H1 (cell line): ENCODE data around the gene TSPEAR. TPM values are rescaled to one million over a fixed set of nuclear protein-coding genes. Genes with fewer than 3 reads are reported as not detected.

Source experiments
- ASH2L ChIP-seq: fragments of 200-600, 300-600 bp; sonication (generic); IDR thresholded peaks from one replicate; pipeline ENCODE4 v1.7.1; 2017; ENCODE audit warnings: low read length
- ATF2 ChIP-seq: IDR thresholded peaks from 2 replicates; pipeline ENCODE4 v1.6.1; 2012; ENCODE audit warnings: low read length, inconsistent platforms
- NANOG ChIP-seq: IDR thresholded peaks from 2 replicates; pipeline ENCODE4 v1.6.1; 2011; ENCODE audit warnings: low read length, low read depth, mild to moderate bottlenecking, inconsistent platforms; ENCODE audit not compliant: insufficient read depth, poor library complexity, severe bottlenecking
- POU5F1 ChIP-seq: IDR thresholded peaks from 2 replicates; pipeline ENCODE4 v1.6.1; 2011; ENCODE audit warnings: low read depth, mild to moderate bottlenecking, low read length, moderate library complexity
- RBBP5 ChIP-seq: IDR thresholded peaks from 2 replicates; pipeline ENCODE4 v1.7.1; 2012; ENCODE audit warnings: low read depth, mild to moderate bottlenecking, inconsistent platforms, low read length, moderate library complexity, borderline replicate concordance
- USF2 ChIP-seq: IDR thresholded peaks from 2 replicates; pipeline ENCODE4 v1.6.1; 2011; ENCODE audit warnings: low read length, improper control_type of control experiment
- polyA plus RNA-seq, 7 experiments: library from polyadenylated mRNA; depleted of rRNA in 3 of 7; stranded (reverse) in 5 of 7; unstranded in 2 of 7; fragments of >200 nt in 5 of 7; fragments of 200-250 nt in 2 of 7; gene quantifications; 1 replicate in 5 of 7; 2 replicates in 1 of 7; 4 replicates in 1 of 7; pipeline versions ENCODE4 v1.2.1 to v1.2.3, GENCODE V29; 2011 to 2013; ENCODE audit warnings: missing spikeins in 2 of 7, mixed read lengths in 2 of 7
- total RNA-seq: library from RNA; stranded (reverse); fragmentation: NEBNext Ultra II Directional; extraction: Animal tissue kit (Norgen Biotek cat#: 25700); gene quantifications from 2 replicates; pipeline ENCODE4 v1.2.1, GENCODE V29; 2021

TSPEAR gene
- total and polyA plus RNA-seq, 2 of the 8 experiments (the other 6 are each of a cell fraction or from before 2014, with no cell fraction given): 0.58 to 0.89 TPM

- TF ChIP-seq RBBP5 (no peak), NANOG (no peak), ATF2 (no peak), USF2 (no peak), ASH2L (no peak), POU5F1 (no peak)
- TF ChIP-seq, all 59 proteins: peak for 0
These were observed 52.8 kb downstream of the TSPEAR start (continued) for GRCh38 chr21:44658541-44658910.
